NCI-H2196 treated with DMSO at 0.1 percent for 48 hours (cell line): ENCODE results near the gene TUT1.
A peak's percentile ranks its signal among the peaks of the same experiment; 100 is the strongest.
"Not testable (repeated sequence)": the region's sequence is repeated elsewhere in the genome, so short reads cannot be mapped to it uniquely, and the experiment has no call there.

Experiments
- DNase-seq: peaks from one replicate; lab custom pipeline; 2025; ENCODE audit not compliant: unreplicated experiment; lab: John Stamatoyannopoulos, UW

The TUT1 gene, protein sequence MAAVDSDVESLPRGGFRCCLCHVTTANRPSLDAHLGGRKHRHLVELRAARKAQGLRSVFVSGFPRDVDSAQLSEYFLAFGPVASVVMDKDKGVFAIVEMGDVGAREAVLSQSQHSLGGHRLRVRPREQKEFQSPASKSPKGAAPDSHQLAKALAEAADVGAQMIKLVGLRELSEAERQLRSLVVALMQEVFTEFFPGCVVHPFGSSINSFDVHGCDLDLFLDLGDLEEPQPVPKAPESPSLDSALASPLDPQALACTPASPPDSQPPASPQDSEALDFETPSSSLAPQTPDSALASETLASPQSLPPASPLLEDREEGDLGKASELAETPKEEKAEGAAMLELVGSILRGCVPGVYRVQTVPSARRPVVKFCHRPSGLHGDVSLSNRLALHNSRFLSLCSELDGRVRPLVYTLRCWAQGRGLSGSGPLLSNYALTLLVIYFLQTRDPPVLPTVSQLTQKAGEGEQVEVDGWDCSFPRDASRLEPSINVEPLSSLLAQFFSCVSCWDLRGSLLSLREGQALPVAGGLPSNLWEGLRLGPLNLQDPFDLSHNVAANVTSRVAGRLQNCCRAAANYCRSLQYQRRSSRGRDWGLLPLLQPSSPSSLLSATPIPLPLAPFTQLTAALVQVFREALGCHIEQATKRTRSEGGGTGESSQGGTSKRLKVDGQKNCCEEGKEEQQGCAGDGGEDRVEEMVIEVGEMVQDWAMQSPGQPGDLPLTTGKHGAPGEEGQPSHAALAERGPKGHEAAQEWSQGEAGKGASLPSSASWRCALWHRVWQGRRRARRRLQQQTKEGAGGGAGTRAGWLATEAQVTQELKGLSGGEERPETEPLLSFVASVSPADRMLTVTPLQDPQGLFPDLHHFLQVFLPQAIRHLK

DNA sequence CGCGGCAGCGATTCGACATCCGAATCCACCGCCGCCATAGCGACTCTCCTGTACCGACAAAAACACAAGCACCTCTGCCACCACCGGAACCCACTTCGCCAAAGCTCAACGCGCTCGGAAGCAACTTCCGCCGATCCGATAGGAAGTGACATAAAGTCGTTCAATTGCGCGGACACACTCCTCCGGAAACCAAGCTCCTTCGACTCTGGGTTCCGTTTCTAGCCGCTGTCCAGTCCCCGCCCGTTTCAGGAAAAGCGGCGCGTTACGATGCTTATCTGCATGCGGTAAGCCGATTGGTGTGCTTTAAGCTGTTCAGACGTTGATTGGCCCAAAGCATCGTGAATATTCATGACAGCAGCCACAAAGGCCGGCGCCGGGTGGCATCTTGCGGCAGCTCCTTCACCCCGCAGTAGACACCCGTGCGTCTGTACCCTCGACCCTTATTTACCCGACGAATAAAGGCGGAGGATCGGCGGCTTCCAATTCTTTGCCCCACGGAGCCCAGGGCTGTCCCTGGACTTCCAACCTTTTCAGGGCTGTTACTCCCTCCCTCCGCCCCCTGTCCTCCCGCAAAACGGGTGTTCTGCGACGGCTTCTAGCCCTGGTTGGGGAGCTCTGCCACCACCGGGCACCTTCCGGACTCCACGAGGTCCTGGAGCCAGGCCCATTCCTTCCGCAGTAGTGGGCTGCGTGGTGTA lies at the start of gene TUT1:
TSS of gene TUT1 (minus strand) at position 76 of the 698 bp plus-strand sequence. CDS start at position 38, 38 bp downstream.
- DNase-seq = peak; percentile 97

DNA sequence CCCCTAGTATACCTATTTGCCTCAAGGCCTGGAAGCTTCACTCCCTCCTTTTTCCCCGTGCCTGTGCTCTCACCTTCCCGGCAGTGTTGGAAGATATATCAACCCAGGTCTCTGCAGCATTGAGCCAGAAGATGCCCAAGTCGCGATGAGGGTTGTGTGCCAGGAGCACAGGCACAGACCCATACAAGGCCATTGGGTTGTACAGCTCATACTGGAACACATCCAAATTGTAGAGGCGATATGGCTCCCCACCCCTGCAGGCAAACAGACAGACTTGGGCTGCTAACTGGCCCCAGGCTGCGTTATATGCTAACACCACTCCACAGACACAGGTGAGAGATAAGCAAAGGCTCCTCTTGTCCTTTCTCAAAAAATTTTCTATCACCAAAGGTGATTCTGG lies 41.2 kb upstream of the TUT1 start:
- DNase-seq = no peak

DNA sequence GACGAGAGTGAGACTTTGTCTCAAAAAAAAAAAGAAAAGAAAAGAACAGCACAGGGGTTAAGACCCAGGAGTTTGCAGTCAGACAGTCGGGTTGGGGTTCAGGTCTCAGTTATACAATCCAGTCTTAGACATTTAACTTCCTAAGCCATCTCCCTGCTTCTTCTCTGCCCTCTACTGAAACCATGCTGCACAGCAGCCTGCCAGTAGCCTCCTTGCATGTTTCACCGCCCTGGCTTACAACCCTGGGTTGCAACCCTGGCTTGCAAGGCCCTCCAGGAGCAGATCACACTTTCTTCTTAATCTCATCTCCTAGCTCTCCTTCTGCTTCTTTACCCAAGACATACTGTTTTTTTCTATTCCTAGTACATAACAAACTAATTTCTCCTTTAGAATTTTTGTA lies 36.4 kb upstream of the TUT1 start:
- no peak for DNase-seq

DNA sequence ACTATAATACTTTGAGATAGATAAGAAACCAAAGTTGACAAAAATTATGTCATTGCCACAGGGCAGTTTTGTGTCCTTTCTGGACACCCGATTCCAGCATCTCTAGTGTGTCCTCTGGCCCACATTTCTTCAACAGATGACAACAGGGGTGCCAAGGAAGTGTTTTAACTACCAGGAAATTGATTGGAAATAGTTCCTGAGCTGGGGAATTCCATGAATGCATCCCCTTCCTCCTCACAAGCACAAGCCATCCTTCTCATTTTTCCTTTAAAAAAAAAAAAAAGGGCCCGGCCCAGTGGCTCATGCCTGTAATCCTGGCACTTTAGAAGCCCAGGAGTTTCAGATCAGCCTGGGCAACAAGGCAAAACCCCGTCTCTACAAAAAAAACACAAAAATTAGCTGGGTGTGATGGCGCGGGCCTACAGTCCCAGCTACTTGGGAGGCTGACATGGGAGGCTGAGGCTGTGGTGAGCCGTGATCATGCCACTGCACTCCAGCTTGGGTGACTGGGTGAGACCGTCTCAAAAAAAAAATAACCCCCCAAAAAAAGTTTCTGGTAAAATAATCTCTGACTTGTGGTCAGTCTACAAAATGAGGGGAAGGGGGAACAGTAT lies 31.3 kb upstream of the TUT1 start:
- DNase-seq = no peak

DNA sequence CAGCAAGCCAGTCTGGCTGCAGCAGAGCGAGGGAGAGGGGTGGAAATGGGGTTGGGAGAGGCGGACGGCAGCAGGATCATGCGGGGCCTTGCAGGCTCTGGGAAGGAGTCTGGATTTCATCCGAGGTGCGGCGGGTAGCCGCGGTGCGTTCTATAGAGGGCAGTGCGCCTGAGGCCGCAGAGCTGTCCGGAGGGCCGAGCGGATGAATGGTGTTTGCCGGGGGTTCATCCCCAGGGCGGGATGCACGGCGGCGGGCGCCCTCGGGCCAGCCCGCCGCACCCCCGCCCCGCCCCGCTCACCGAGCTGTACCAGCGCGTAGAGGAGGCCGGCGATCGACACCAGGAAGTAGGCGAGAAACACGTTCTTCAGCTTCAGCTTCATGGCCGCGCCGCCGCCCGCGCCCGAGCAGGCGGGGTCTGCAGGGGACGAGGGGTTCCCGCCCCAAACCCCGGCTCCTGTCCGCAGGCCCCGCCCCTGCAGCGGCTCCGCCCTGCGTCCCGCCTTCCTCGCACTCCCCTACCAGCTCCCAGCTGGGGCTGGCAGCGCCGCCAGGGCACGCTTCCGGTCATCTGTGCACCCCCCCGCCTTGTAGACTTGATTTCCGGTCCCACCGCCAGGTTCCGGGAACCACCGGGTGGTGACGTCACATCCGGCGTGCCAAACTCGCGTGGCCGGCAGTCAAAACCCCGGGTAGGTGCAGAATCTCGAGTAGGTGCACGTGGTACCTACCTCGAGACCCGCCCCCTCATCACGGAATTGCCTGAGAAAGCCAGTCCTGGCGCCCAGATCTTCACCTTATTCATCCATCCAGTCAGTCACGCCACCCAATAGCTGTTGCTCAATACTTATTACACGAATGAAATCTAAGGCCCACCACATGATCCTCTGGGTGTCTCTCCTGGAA lies 30.5 kb upstream of the TUT1 start, which contains the start of gene B3GAT3:
TSS of gene B3GAT3 (minus strand) at position 420 of the 904 bp plus-strand sequence. CDS start at position 381, 39 bp downstream.
- peak; percentile 96 for DNase-seq

DNA sequence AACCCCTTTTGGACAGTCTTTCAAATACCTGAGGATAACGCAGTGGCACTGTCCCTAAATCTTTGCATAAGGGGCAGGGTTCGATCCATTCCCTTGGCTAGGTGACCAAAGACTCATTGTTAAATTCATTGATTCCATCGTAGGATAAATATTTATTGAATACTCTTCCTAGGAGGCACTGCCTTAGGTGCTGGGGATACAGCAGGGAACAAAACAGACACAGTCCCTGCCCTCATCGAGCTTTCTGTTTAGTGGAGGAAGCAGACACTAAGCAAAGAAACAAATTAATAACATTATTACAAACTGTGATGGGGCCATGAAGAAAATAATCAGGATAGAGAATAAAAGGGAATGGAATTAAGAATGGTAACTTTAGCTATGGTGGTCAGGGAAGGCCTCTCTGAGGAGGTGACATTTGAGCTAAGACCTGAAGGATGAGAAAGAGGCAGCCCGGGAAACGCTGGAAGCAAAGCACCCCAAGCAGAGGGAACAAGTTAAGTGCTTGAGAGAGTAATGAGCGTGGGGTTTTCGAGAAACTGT lies 29.8 kb upstream of the TUT1 start:
- no peak for DNase-seq

DNA sequence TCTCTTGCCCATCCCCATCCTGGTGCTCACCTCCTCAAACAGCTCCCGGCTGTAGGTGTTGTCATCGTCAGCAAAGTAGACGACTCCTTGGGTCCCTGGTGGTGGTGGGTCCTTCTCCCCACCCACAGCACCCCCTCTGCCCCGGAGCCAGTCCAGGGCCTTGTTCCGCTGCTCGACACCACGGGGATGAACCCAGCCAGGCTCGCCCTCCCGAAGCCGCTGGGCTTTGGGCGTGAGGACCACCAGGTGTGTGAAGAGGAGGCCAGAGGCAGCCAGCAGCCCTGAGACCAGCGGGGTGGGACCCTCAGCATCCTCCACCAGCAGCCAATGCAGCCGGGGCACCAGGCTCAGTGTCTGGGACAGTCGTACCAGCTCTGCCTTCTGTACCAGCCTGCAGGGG lies 25.6 kb upstream of the TUT1 start:
- not testable (repeated sequence) for DNase-seq

DNA sequence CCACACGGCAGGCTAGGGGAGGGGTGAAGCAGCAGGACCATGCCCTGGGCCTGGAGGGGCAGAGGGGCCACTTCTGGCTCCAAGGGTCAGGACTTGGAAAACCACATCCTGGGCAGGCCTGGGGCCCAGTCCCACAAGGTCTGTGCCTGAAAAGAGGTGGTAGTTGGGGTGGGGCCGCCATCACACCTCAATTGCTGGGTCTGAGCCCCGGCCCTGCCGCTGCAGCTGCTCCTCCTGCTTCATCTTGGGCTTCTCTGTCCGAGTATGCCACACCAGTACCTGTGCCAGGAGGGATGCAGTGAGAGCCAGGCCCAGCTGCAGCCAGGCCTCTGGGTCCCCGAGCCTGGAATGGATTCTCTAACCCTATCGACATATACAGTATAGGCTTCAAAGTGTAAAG lies 24.2 kb upstream of the TUT1 start:
- no peak for DNase-seq

DNA sequence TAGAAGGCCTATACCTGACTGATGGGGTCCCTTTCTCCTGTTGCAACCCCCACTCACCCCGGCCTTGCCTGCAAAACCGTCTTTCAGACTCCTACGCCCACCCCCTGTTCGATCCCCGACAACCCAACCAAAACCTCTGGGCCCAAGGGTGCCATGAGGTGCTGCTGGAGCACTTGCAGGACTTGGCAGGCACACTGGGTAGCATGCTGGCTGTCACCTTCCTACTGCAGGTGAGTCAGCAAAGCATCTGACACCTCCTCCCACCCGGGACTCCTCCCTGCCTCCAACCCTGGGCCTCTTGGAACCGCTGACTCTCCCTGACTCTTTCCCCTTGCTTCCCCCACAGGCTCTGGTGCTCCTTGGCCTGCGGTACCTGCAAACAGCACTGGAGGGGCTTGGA lies 23.0 kb upstream of the TUT1 start:
- peak; percentile 42 for DNase-seq

DNA sequence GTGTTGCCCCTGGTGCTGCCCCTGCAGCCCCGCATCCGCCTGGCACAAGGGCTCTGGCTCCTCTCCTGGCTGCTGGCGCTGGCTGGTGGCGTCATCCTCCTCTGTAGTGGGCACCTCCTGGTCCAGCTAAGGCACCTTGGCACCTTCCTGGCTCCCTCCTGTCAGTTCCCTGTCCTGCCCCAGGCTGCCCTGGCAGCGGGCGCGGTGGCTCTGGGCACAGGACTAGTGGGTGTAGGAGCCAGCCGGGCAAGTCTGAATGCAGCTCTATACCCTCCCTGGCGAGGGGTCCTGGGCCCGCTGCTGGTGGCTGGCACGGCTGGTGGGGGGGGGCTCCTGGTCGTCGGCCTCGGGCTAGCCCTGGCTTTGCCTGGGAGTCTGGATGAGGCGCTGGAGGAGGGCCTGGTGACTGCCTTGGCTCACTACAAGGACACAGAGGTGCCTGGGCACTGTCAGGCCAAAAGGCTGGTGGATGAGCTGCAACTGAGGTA lies 22.0 kb upstream of the TUT1 start:
- DNase-seq = peak; percentile 82

DNA sequence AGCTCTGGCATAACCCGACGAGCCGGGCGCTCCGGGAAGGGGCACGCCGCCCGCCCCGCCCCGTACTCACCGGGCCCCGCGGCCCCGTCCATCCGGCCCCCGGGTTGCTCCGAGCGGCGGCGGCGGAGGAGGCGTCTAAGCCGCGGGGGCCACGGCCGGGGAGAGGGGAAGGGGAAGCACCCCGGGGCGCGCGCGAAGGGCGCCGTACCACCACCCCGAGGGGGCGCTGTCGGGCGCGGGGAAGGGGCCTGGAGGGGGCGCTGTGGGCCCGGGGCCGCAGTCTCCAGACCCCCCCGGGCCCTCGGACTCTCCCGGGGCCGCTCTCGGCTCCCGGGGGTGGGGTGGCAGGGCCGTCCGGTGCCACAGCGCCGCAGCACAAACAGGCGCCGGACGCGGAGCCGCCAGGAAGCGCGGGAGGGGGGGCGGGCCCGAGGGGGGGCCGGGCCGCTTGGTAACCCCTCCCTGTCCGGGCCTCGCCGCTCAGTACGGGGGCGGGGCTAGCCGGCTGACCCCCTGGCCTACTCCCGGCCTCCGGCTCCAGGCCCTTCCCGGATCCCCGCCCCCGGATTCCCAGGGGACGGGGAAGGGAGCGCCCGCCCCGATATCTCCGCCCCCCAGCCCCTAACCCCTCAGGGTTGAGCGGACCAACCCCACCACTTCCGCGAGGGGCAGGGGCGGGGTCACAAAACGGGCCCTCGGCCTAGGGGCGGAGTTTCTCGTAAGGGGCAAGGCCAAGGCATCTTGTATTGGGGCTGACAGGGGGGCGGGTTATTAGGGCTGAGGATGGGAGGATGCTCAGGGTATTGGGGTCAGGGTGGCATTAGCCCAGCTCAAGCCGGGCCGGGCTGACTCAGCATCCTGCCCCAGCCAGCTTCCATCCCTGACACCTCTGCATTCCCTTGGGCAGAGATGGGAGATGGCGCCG lies 21.3 kb upstream of the TUT1 start, which contains the start of the genes EML3 and ROM1:
TSS of gene EML3 (minus strand) at position 410 of the 925 bp plus-strand sequence. CDS start at position 92, 318 bp downstream.
TSS of gene ROM1 (plus strand) at position 892 of the 925 bp plus-strand sequence. CDS start at position 917, 25 bp downstream.
- peak; percentile 94 for DNase-seq

DNA sequence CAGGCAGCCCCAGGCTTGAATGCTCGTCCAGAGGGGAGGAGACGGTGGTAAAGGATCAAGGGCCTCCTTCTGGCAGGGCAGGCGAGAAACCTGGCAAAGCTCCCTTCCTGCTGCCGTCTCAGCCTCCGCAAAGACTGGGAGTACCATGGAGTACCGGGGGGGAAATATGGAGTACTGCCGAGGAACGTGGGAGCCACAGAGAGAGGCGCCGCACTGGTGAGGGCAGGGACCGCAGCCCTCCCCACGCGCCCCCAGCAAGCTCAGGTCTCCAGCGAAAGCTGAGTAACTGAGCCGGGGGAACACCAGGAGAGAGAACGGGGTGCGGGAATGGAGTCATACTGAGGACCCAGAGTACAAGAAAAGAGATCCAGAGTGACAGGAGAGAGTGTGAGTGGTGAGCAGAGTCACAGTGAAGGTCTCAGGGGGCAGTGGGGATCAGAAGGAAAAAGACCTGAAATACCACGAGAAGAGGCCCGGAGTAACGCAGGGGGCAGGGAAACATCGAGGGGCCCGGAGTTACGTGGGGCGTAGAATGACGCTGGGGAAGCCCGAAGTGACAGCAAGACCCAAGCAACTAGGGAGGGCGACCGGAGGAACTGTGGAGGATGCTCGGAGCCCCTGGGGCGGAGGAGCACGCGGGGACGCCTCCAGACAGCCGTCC lies 20.5 kb upstream of the TUT1 start:
- DNase-seq = no peak

DNA sequence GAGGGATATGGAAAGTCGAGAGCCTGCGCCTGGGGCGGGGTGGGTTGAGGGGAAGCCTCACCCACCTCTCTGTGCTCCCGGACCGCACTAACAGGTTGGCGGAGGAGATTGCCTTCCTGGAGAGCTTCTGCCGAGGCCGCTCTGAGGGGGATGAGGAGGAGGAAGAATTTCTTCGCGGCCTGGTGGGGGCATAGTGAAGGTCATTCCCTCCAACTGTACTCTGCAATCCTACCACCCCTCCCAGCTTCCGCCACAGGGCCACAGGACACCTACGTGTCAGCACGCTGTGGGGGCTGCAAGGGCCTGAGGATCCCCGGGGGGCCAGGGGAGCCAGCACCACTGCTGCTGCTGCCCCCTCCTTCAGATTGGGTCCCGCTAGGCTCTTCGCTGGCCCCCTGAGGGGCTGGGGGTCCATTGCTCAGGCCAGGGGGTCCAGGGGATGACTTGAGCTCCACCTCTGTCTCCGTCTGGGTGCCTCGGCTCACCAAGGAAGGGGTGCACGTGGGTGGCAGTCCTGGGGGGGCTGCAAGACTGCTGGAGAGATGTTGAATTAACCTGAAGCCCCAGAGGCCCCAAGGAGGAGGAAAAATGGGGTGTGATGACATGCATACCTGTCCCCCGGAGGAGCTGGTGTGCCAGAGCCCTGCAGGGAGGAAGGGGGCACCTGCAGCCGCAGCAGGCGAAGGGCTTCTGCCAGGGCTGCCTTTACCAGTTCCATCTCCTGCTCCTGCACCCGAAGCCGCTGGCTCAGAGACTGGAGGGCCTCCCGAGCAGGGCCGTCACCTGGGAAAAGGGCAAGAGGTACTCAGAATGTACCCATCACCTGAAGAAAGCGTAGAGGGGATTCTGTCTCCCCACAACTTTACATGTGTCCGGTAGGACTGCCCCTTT lies 19.7 kb upstream of the TUT1 start:
- no peak for DNase-seq

DNA sequence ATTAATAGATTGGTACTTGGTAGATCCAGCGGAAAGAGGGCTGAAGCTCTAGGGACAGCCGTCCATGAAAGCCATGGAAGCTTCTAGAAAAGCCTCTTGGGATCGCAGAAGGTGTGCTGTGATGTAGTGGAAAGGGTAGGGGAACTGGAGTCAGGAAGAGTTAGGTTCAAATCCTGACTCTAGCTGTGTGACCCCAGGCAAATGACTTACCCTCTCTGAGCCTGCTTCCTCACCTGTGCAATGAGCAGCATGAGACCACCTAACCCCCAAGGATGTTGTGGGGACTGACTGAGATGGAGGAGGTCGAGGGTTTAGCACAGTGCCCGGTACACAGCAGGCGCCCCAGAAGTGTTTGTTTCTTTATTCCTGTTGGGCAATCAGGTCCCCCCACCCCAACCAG lies 19.1 kb upstream of the TUT1 start:
- DNase-seq = no peak

DNA sequence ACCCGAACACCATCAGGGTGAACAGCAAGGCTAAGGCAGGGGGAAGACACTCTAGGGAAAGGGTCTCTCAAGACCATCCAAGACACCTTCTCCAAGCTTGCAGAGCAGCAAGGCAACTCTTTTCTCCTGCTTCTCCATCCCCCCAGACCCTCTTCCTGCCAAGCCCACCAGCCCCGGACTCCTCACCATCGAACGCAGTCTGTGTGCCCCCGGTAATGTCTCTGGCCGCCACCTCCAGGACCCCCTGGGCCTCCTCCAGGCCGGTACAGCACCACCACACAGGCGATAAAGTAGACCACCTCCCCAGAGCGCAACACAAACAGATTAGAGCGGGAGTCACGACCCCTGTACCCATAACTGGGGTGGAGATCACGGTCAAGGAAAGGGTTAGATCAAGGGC lies 17.5 kb upstream of the TUT1 start:
- DNase-seq = no peak

DNA sequence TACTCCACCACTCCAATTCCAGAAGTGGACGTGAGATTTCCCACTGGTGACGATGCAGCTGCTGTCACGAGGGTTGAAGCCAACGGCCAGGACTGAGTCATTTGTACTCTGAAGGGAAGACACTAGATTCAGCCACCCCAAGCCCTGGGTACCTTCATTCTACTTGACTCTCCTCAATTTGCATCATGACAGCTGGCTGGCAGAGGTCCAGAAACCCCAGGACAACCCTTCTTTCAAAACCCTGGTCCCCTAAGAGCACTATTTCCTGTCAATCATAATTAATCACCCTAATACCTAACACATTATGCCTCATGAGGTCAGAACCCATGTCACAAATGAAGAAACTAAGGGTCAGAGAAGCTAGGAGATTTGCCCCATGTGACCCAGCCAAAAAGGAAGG lies 16.4 kb upstream of the TUT1 start:
- no peak for DNase-seq

DNA sequence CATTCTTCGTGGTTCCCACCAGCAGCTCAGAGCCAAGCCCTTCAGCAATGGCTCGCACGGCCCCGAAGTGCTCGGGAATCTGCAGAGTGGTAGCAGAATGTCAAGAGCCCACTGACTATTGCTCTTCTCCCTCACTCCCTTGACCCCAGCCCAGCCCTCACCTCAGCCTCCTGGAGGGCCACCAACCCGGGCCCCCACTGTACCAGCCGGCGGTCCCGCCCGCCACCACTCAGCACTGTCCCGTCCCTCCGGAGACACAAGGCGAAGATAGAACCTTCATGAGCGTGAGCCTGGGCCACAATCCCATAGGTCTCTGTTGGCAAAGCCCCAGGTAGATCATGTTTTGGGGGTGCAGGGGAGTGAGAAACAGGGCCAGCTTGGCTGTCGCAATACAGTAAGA lies 14.6 kb upstream of the TUT1 start:
- no peak for DNase-seq
